Spleen (tissue), 7 donors: ENCODE data around the gene NTSR1.

Experiments
- CTCF ChIP-seq, 11 experiments: fragments of 200-600 bp in 7 of 11; fragments of 450-650 bp in 4 of 11; sonication (generic) in 4 of 11; IDR thresholded peaks in 8 of 11; conservative IDR thresholded peaks in 3 of 11; 1 replicate in 7 of 11; 2 replicates in 4 of 11; pipeline versions ENCODE4 v1.4.0 to v1.8.0; 2016 to 2021; ENCODE audit warnings: antibody characterized with exemption in 11 of 11, inconsistent platforms in 4 of 11, mild to moderate bottlenecking in 1 of 11
- POLR2A ChIP-seq, 3 donors: fragments of 450-650 bp; IDR thresholded peaks; one replicate each; pipeline ENCODE4 v1.5.1; 2017; ENCODE audit warnings: antibody characterized with exemption in 3 of 3, mild to moderate bottlenecking in 1 of 3
- POLR2AphosphoS5 ChIP-seq, 3 donors: sonication (generic); formaldehyde crosslinking; IDR thresholded peaks; one replicate each; pipeline ENCODE4 v1.5.1; 2017; ENCODE audit warnings: antibody characterized with exemption in 3 of 3
- donor health status: DM: no; HTN: no; CAD: no; lungs with moderate emphysema.
- donor health status: DM: no; HTN: no; CAD: no.
- donor health status: DM: no; HTN: no; CAD: no.

GRCh38 chr20:62692801-62693523, 15.7 kb upstream of the NTSR1 start:
- TF ChIP-seq POLR2A (IDR thresholded peaks at IDR 0.05): no peak
- no peak for TF ChIP-seq CTCF (IDR thresholded peaks at IDR 0.05 in 8 of 11, conservative IDR thresholded peaks at IDR 0.05 in 3 of 11)
- TF ChIP-seq POLR2AphosphoS5 (IDR thresholded peaks at IDR 0.05): no peak
